Cardiac muscle cell (in vitro differentiated cells and primary cell): ENCODE data around the gene SLC35F3. TPM values are rescaled to one million over a fixed set of nuclear protein-coding genes. Genes with fewer than 3 reads are reported as not detected.

Experiments used
- DNase-seq, 2 donors: peaks; one replicate each; pipeline versions ENCODE4 v3.0.0 to v3.0.0-alpha.2; 2010 to 2017; ENCODE audit warnings: low read depth in 1 of 2, low spot score in 1 of 2
- H3K27ac ChIP-seq: fragments of 200-600 bp; sonication (generic); 2 replicates; pipeline ENCODE4 v1.5.1; 2016
- H3K27me3 ChIP-seq: fragments of 200-600 bp; sonication (generic); 2 replicates; pipeline ENCODE4 v1.6.0; 2016; ENCODE audit warnings: control low read depth
- H3K36me3 ChIP-seq: fragments of 200-600 bp; sonication (generic); 2 replicates; pipeline ENCODE4 v1.5.1; 2016; ENCODE audit warnings: control low read depth
- H3K4me1 ChIP-seq: fragments of 200-600 bp; sonication (generic); 2 replicates; pipeline ENCODE4 v1.8.1; 2017; ENCODE audit warnings: low read depth, mild to moderate bottlenecking, mixed run types
- H3K4me3 ChIP-seq: fragments of 200-600 bp; sonication (generic); 2 replicates; pipeline ENCODE4 v1.5.1; 2016; ENCODE audit warnings: mild to moderate bottlenecking
- H3K9me3 ChIP-seq: fragments of 200-600 bp; sonication (generic); 2 replicates; pipeline ENCODE4 v1.5.1; 2017; ENCODE audit warnings: low read depth, mild to moderate bottlenecking, control low read depth
- CTCF ChIP-seq: IDR thresholded peaks from 2 replicates; pipeline ENCODE4 v1.5.1; 2012; ENCODE audit warnings: low read depth, mild to moderate bottlenecking, low read length
- polyA plus RNA-seq: library from polyadenylated mRNA; unstranded; fragments of >200 nt; fragmentation: Nextera tagmentation; extraction: Ambion mirVana; gene quantifications from 2 replicates; pipeline ENCODE4 v1.2.1, GENCODE V29; 2016
- total RNA-seq: library from RNA; depleted of rRNA; stranded (reverse); fragments of >200 nt; gene quantifications from 2 replicates; pipeline ENCODE4 v1.2.3, GENCODE V29; 2016

The SLC35F3 gene
- total and polyA plus RNA-seq, 2 experiments from 2014 or later: 0.98 to 2.0 TPM

DNA sequence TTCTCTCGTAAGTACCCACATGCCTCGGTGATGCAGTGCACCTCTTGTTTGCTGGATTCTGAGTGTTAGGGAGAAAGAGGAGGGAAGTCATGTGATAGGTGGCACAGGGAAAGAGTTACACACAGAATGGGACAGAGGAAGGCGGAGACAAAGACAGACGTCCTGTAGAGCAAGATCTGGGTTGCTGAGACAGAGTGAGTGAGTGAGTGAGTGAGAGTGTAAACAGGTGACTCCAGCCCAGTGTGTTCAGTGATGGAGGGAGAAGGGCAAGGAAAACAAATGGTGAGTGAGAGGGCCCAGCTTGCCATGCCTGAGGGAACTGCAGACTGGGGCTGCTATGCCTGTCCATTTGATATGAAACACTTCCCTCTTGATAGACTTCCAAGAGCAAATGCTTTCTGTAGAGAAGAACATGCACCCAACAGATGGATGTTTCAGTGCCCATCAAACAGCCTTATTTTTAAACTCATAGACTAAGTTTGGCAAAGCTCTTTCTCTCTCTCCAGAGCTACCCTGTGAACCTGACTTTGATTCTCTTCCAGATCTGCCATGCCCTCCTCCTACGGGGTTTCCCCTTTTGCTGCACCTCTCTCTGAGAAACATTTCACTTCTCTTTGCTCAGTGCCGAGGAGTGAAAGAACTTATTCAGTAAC, 258.9 kb downstream of the SLC35F3 start:
- no peak for DNase-seq
- H3K27me3 ChIP-seq: no peaks in the 10 kb centered on the region
- no peaks in the 10 kb centered on the region for H3K36me3 ChIP-seq
- no peak overlapping the region for H3K4me3 ChIP-seq
- no peaks in the 10 kb centered on the region for H3K4me1 ChIP-seq
- H3K27ac ChIP-seq: no peak overlapping the region
- no peaks in the 10 kb centered on the region for H3K9me3 ChIP-seq
- no peak for TF ChIP-seq CTCF

GRCh38 chr1:234164098-234164709, 259.7 kb downstream of the SLC35F3 start:
- no peak for DNase-seq
- Histone ChIP-seq H3K36me3 (no peaks in the 10 kb centered on the region), H3K9me3 (no peaks in the 10 kb centered on the region), H3K4me1 (no peaks in the 10 kb centered on the region), H3K4me3 (no peak overlapping the region), H3K27ac (no peak overlapping the region), H3K27me3 (no peaks in the 10 kb centered on the region)
- no peak for TF ChIP-seq CTCF

GRCh38 chr1:234168061-234168724, 263.7 kb downstream of the SLC35F3 start:
- Histone ChIP-seq H3K4me3 (no peak overlapping the region), H3K27me3 (no peaks in the 10 kb centered on the region), H3K27ac (no peak overlapping the region), H3K9me3 (no peaks in the 10 kb centered on the region), H3K4me1 (no peaks in the 10 kb centered on the region), H3K36me3 (no peaks in the 10 kb centered on the region)
- TF ChIP-seq CTCF: no peak
- DNase-seq: no peak

DNA sequence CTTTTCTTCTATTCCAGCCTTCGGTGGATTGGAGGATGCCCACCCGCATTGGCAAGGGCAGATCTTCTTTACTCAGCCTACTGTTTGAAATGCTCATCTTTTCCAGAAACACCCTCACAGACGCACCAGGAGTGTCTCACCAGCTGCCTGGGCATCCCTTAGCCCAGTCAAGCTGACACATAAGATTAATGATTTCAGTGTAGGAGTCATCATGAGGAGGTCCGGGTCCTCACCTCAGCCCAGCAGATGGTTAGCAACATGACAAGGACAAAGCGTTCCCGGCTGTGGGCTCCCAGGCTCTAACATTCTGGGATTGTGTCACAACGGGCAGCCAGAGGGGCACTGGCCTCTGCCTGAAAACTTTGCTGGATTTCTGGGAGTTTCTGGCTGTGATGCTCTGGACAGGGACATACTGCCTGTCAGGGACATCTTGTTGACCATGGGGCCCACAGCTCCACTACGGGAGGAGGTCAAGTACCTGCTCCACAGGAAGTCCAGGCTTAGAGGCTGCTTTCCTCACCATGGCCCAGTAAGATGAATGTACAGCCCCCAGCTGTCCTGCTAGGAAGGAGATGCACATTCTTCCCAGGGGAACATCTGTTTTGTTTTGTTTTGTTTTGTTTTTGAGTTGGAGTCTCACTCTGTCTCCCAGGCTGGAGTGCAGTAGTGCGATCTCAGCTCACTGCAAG, 264.8 kb downstream of the SLC35F3 start:
- H3K36me3 ChIP-seq: no peaks in the 10 kb centered on the region
- TF ChIP-seq CTCF: no peak
- DNase-seq: no peak
- H3K27ac ChIP-seq: no peak overlapping the region
- no peaks in the 10 kb centered on the region for H3K9me3 ChIP-seq
- no peaks in the 10 kb centered on the region for H3K27me3 ChIP-seq
- H3K4me1 ChIP-seq: no peaks in the 10 kb centered on the region
- no peak overlapping the region for H3K4me3 ChIP-seq

- no peak overlapping the region for H3K27ac ChIP-seq
- no peaks in the 10 kb centered on the region for H3K4me1 ChIP-seq
- H3K4me3 ChIP-seq: no peak overlapping the region
- DNase-seq: no peak
- no peaks in the 10 kb centered on the region for H3K9me3 ChIP-seq
- H3K27me3 ChIP-seq: no peaks in the 10 kb centered on the region
- TF ChIP-seq CTCF: no peak
- H3K36me3 ChIP-seq: no peaks in the 10 kb centered on the region
Measured at GRCh38 chr1:234170067-234170466, 265.6 kb downstream of the SLC35F3 start.
